ENCODE results near the gene RAC2.

DNA sequence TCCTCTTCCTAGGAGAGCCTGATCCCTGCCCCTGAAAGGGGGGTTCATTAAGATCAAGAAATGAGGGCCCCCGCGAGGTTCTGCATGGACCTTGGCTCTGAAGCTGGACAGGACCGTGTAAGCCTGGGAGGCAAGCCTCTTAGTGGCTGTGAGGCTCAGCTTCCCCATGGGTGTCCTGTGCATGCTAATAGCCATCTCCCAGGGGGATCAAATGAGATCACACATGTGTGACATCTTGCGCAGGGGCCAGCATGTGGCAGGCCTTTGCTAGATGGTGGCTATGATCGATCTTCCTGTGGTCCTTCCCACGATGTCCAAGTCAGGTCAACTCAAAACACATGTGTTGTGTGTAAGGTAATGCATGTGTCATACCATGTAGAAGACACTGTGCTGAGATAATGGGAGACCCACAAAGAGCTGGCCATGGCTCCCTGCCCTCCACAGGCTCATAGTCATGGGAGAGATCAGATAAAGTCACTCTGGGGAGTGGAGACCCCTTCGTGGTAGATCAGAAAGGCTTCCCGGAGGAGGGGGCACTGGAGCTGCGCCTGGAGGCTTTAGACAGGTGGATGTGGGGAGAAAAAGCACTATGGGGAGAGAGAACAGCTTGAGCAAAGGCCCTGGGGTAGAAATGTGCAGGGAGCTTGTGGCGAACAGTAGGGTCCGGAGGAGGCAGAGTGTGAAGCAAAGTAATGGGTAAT lies 3.7 kb downstream of the RAC2 start:
- TF ChIP-seq, protein P1, sequence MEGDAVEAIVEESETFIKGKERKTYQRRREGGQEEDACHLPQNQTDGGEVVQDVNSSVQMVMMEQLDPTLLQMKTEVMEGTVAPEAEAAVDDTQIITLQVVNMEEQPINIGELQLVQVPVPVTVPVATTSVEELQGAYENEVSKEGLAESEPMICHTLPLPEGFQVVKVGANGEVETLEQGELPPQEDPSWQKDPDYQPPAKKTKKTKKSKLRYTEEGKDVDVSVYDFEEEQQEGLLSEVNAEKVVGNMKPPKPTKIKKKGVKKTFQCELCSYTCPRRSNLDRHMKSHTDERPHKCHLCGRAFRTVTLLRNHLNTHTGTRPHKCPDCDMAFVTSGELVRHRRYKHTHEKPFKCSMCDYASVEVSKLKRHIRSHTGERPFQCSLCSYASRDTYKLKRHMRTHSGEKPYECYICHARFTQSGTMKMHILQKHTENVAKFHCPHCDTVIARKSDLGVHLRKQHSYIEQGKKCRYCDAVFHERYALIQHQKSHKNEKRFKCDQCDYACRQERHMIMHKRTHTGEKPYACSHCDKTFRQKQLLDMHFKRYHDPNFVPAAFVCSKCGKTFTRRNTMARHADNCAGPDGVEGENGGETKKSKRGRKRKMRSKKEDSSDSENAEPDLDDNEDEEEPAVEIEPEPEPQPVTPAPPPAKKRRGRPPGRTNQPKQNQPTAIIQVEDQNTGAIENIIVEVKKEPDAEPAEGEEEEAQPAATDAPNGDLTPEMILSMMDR (IDR thresholded peaks at IDR 0.05), result no peak
- no peak for TF ChIP-seq POLR2A (IDR thresholded peaks at IDR 0.05)
